ACHN (cell line): ENCODE measurements around the gene TMTC2.
A peak's percentile ranks its signal among the peaks of the same experiment; 100 is the strongest.

Source experiments
- DNase-seq: peaks from one replicate; pipeline ENCODE4 v3.0.0-alpha.2; 2015
- in situ Hi-C: cut with HindIII; loops from 2 replicates; pipeline ENCODE4 v1.10.0; 2017; ENCODE audit warnings: low sequenced_read_pairs, low pct_ligation_motif_present, low pct_unique_long_range_greater_than_20kb

TMTC2 gene

DNA sequence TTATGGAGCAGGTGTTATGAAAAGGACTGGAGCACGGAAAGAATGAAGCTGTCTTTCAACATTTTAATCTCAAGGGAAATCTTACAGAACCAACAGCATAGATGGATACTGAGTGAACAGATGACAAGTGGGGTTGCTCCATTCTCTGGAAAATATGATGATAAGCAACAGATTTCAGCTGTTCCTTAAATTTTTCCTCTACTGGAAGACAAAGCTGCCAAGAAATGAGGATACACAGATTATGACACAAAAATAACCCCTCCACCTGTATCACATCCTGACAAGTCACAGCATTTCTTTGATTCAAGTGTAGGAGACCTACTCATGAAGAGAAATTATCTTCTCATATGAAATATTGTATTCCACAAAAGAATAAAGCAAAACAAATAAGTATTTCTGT lies 13.0 kb upstream of the TMTC2 start:
- in situ Hi-C loops: no loop called here
- no peak for DNase-seq

DNA sequence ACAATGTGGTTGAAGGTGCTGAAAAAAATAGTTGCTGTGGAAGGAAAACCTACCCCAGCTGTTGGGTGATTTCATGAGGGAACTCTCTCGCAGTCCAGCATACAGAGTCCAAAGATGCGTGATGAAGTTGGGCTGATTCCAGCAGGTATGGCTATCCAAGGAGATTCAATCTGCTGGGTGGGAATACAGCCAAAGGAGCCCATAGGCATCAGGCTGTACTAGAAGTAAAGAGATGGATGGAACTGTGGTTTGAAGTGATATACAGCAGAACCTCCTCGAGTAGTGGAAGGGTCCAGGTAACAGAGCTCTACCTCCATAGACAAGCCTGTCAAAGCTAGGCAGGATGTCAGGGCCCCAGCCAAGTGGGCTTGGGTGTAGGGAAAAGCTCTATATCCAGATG lies 11.5 kb upstream of the TMTC2 start:
- no peak for DNase-seq
- in situ Hi-C loops: no loop called here

DNA sequence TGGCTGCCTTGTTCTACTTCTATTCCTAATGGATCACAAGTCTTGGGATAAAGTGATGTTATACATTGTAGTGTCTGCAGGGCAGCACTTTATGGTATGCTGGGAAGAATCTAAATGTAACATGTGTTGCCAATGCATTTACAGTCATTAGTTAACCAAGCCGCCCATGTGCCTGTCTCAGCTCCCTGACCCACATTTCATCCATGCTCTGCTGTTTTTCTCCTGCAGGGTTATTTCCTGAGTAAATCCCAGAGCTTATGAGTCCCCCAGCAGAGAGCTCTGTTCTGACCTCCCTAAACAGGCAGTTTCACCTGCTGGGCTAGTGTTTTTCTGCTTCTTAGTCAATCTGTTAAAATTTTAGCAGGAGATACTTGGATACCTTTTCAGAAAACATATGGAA lies 4.4 kb upstream of the TMTC2 start:
- DNase-seq: no peak
- in situ Hi-C loops: no loop called here

DNA sequence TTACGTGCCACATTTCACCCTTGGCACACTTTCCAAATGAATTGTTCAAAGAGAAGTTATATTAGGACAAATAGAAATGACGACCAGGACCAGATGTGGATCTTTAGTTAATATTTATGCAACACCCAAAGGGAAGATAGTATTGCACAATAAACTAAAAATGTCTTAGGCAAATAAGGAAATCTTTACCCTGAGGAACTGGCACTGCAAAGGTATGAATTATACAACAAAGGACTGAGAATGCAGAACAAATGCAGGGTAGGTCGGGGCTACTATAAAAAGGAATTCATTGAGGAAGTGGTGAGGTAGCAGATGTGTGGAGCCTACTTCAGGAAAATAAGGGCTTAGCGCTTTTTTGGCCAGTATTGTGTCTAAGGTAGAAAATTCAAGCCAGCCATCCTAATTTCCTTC lies 3.9 kb upstream of the TMTC2 start:
- DNase-seq: no peak
- in situ Hi-C loops: no loop called here

DNA sequence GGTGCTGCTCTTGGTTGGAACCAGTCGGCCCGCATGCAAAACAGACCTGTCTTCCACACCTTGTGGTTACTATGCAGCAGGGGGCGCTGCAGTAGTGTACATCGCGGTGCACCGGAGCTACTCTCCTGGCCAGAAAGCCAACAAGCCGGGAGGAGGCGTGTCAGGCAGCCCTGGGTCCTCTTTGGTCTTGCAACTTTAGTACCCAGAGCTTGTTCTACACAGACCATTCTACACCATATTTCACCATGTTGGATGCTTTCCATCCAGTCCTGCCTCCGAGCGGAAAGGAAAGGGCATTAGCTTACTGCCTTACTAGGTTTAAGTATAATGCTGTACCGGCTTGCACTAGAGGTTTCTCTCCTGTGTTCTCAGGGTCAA lies 927 bp upstream of the TMTC2 start:
- DNase-seq: peak; percentile 98
- in situ Hi-C loops: no loop called here

DNA sequence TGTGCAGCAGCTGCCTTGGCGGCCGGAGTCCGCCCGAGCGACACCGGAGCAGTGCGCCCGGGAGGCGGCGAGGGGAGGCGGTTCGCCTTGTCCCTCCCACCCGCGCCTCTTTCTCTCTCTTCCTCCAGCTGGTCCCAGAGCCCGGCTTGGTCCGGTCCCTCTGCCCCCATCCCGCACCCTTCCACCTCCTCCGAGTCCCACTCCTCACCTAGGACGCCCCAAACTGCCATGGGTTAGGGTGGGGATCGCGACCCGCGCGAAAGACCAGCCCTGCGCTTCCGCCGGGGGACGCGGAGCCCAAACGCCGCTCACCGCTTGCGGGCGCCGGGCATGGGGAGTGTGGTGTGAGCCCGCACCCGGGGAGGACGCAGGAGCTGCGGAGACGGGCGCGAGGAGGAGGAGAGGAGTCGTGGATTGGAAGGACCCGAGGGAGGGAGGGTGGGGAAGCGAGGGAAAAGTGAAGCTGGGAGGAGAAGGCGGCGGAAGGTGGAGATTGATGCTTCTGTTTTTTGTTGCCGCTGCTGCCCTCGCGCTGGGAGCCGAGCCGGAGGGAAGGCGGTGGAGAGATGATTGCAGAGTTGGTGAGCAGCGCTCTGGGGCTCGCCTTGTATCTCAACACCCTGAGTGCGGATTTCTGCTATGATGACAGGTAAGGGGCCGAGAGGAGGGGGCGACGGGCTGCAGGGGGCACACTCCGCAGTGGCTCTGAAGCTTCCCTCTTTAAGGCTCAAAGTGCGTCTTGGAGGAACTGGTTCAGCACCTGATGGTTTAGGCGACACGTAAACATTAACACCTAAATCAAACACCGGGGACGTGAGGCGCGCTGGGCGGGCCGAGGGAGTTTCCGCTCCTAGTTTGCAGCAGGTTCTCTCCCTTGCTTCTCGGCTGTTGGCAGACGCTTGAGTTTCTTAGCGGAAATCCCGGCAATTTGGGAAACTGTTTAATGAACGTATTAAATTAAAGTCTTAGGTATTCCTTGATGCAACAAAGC lies 610 bp downstream of the TMTC2 start:
- in situ Hi-C loops: no loop called here
- DNase-seq: peak; percentile 67

DNA sequence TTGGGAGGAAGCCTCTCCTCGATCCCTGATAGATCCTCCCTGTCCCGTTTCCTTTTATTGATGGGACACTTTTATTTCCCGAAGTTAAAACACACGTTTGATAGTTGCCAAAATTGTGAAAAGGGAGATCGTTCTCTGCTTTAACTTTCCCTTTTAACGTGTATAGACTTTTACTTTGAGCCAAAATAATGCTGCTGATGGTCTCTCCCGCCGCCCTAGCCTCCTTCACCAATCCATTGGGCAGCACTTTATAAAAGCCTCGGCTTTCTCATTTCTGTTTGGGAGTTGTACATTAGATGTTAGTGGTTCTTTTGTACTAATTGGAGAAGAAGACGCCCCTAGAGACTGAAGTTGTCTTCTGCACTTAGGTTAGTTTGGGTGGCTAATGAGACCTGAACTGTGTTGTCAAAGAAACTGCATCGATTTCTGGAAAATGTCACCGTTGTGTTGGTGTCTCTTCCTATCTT lies 1.4 kb downstream of the TMTC2 start:
- DNase-seq: peak; percentile 30

DNA sequence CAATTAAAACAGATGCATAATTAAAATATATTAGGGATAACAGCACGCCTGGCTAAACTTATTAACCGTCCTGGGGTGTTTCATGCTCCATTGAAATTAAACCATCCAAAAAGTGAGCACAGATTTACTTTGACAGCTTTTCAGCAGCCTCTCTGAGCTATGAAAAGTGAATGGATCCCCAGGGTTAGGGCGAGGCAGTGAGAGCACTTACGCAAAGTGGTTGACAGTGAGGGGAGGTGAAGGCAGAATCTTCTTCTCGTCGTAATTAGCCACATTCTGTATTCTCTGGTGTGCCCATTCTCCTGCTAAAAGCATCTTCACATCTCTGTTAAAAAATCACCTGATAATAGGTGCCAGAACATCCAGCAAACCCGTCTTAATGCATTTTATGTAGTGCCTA lies 1.9 kb downstream of the TMTC2 start:
- in situ Hi-C loops: no loop called here
- no peak for DNase-seq

More for the DNA sequence above, 1.4 kb downstream of the TMTC2 start:
- in situ Hi-C loops: no loop called here

DNA sequence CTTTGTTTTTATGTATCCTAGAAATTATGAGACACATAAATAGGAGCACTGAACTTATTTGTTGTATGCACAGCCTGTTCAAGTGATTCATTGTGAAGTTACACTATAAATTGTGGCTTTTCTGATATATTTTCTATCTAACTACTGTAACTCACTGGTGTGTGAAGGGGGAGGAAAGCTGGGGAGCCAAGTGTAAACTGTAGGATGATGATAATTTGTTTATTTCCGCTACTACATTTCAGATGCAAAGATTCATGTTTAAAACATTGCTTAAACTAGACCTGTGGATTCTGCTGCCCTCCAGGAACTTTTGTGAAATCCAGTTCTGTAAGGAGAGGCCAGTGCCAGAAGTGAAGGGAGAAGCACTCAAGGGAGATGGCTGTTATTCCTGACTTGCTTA lies 3.3 kb downstream of the TMTC2 start:
- in situ Hi-C loops: no loop called here
- no peak for DNase-seq

DNA sequence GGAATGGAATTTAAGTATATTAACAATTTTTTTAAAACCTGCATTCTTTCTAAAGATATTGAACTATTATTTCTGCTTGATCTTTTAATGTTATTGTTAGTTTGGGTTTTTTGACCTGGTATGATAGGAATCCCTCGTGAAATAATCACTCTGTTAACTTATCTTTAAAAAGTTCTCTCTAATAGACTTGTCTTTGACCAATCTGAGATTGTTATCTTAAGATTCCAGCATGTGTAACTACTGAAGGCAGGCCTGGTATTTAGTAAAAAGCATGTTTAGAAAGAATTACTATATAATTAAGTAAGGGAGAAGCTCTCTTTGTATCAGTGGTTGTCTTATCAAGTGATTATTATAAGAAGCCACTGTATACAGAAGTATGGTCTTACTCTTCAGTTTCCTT lies 4.8 kb downstream of the TMTC2 start:
- in situ Hi-C loops: no loop called here
- no peak for DNase-seq

DNA sequence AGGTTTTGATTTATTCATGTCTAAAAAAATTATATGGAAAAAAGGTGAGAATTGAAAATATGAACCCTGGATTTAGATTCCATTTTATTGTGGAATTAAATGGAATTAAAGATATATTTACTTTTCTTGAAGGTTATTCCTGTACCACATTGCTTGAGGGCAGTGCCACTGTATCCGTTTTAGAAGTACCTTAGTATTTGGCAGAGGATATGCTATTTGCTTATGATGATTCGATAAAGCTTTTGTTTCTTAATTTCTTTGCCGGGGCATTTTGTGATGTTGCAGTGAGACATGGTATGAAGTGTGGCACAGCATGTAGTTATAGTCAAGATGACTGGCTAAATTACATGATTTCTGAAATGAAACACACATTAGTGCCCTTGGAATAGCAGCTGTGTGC lies 7.6 kb downstream of the TMTC2 start:
- in situ Hi-C loops: no loop called here
- no peak for DNase-seq

DNA sequence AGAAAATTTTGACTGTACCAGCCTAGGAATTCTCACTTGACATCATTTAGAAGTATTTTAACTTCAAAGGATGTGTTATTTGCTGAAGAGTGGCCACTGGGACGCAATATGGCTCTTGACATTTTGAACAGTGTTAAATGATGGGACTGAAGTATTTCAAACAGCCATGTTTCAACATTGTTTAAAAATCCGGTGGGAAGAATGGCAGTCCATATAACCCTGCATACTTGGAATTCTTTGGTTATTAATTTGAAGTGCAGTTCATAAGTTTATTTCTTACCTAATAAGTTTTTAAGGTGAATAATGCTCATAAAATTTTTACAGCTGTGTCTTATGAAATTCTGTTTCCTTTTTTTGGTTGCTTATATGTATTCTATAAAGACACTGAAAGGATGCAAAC lies 8.3 kb downstream of the TMTC2 start:
- DNase-seq: no peak
- in situ Hi-C loops: no loop called here

DNA sequence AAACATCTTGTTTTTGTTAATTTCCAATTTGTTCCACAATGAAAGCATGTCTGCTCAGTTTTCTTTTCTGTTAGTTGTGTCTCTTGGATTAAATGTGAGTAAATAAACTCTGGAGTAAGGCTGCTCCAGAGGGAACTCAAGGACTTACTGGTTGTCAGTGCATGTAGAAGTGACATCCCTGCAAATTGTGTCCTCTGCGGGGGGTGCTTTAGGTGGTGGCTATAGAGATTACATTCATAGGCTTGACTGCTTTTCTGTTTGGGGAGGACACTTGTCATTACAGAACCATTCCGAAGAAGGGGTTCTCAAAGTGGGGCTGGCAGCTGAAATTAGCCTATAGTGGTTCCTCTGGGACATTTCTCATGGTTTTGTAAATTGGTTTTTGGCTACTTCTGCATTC lies 8.8 kb downstream of the TMTC2 start:
- in situ Hi-C loops: no loop called here
- no peak for DNase-seq

DNA sequence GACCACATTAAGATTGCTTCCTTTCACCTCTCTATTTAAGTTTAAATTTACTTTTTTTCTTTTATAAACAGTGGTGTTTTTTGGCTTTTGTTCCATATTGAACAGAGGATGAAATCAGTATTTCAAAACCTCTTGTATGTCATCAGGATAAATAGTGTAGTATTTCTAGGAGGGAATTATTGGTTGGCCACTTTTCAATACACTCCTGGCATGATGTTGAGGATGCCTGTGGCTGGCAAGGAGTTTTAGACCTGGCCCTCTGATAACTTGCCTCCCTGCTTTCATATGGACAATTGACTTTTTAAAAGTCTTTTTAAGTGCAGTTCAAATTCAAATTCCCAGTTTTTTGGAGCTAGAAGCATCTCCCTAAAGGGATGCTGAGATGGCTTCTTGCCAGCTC lies 9.8 kb downstream of the TMTC2 start:
- no peak for DNase-seq
- in situ Hi-C loops: no loop called here

DNA sequence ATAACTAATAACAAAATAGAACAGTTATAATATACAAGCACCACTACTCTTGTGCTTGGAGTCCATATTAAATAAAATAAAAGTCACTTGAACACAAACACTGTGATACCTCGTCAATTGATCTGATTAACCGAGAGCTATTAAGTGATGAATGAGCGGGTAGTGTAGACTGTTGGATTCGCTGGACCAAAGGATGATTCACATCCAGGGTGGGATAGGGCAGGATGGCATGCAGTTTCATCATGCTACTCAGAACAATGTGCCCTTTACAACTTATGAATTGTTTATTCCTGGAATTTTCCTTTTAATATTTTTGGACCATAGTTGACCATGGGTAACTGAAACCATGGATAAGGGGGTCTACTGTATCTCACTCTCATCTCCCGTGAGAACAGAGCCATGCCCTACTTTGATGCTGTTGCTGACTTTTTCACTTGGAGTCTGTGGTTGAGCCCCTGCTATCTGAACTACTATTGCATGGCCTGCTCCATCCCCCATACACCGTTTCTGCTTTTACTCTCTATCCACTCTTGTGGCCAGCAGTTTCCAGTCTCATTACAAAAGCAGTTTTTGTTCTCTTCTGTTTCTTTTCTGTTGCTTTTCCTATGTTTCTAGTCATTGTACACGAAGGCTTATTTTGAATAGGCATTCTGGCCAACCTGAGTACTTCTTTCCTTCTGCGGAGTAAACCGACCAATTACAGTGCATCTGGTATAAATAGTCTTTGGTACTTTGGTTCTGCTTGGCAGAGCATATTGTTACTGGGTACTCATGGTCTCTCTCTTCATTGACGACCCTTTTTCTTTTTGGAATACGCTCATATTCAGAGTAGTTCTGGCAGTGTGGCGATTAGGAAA lies 12.2 kb downstream of the TMTC2 start:
- in situ Hi-C loops: no loop called here
- no peak for DNase-seq

DNA sequence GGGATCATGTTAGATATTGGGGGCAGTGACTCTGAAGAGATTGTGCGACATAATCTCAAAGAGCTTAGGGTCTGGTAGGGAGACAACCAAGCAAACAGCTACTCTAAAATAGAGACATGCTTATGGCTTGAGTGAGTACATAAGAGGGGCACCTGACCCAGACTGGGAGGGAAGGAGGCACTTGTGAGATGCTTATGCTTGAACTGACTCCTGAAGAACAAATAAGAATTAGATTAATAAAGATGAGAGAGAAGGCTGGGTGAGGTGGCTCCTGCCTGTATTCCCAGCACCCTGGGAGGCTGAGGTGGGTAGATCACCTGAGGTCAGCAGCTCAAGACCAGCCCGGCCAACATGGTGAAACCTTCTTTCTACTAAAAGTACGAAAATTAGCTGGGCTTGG lies 19.1 kb downstream of the TMTC2 start:
- no peak for DNase-seq
- in situ Hi-C loops: no loop called here

DNA sequence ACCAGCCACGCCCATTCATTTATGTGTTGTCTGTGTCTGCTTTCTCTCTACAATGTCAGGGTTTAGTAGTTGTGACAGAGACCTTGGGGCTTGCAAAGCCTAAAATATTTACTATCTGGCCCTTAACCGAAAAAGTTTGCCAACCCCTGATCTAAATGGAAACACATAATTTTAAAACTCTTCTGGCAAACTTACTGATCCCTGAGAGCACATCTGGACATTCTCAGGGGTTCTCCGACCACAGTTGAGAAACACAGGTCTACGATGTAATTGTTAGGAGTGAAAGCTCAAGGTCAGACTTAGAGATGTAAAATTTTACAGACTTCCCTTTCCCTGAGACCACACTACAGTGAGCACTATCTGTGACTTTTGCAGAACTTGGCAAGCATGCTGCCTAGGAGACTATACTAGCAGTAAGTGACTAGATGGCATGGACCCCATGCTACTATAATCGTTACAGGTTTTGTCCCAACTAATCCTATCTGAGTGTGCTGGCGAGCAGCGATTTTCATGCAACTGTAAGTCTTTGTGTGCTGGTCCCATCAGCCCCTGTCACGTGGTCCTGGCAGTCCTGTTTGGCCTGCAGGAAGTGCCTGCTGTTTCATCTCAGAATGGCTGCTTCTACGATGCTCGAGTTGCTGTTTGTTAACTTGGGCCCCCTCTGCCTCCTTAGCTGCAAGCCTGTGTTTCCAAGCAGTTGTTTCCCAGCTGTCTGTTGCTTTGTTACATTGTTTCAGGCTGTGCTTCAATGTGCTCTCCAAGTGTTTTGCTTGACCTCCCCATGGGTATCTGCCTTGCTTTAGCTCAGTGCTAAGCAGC lies 21.6 kb downstream of the TMTC2 start:
- in situ Hi-C loops: no loop called here
- no peak for DNase-seq

DNA sequence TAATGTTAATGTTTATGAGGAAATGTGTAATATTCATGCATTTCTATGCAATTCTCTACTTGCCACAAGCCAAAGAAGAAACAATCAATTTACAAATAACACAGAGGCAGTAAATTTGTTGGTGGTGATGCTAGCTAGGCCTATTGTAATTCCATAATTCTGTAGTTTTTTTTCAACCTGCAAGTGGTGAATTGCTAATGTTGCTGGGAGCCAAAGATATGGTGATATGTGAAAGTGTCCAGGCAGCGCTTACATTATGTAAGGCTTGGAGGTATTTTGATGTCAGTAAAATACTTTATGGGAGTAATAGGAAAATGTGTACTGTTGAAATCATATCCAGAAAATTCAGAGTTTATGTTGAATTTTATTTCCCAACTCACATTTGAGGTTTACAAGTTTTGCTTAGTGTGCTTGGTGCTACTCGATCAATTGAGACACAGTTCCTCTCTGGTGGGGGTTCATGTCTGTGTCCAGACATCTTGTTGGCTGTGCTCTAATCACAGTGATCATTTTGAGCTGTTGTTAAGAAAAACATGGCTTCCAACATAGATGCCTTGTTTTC lies 23.2 kb downstream of the TMTC2 start:
- in situ Hi-C loops: no loop called here
- no peak for DNase-seq
